HG02981 (cell line): ENCODE measurements around the gene ABAT.
A peak's percentile ranks its signal among the peaks of the same experiment; 100 is the strongest.
"Not testable (repeated sequence)": the region's sequence is repeated elsewhere in the genome, so short reads cannot be mapped to it uniquely, and the experiment has no call there.

Experiments used
- ATAC-seq: cut with Tn5 transposase; IDR thresholded peaks from one replicate; pipeline ENCODE4 v1.9.1; 2021; ENCODE audit warnings: mild to moderate bottlenecking, moderate library complexity; ENCODE audit not compliant: unreplicated experiment

The ABAT gene

GRCh38 chr16:8774208-8774607 lies 99.8 kb downstream of the ABAT start:
- no peak for ATAC-seq

GRCh38 chr16:8775359-8775758 lies 100.9 kb downstream of the ABAT start:
- no peak for ATAC-seq

GRCh38 chr16:8776129-8776584 lies 101.7 kb downstream of the ABAT start:
- no peak for ATAC-seq

- no peak for ATAC-seq
Measured at GRCh38 chr16:8777217-8777616, 102.8 kb downstream of the ABAT start.

GRCh38 chr16:8781797-8782196 lies 107.4 kb downstream of the ABAT start:
- ATAC-seq, result no peak

GRCh38 chr16:8782673-8783072 lies 108.3 kb downstream of the ABAT start:
- no peak for ATAC-seq

GRCh38 chr16:8785408-8785807 lies 111.0 kb downstream of the ABAT start:
- no peak for ATAC-seq

GRCh38 chr16:8786316-8786715 lies 111.9 kb downstream of the ABAT start:
- ATAC-seq, result not testable (repeated sequence)

GRCh38 chr16:8788578-8789172 lies 114.3 kb downstream of the ABAT start:
- ATAC-seq, result no peak

GRCh38 chr16:8795091-8795490 lies 120.7 kb downstream of the ABAT start:
- ATAC-seq, result no peak

- no peak for ATAC-seq
Measured at GRCh38 chr16:8795818-8796217, 121.4 kb downstream of the ABAT start.

- no peak for ATAC-seq
Measured at GRCh38 chr16:8796469-8797363, 122.3 kb downstream of the ABAT start.

GRCh38 chr16:8797364-8798173 lies 123.2 kb downstream of the ABAT start, which contains the start of the genes PMM2 and TMEM186:
Gene PMM2 (plus strand): TSS chr16:8797839. CDS start chr16:8797883, 44 bp downstream.
Gene TMEM186 (minus strand): TSS chr16:8797639. CDS start chr16:8797614, 25 bp downstream.
- ATAC-seq, result peak; percentile 94

- no peak for ATAC-seq
Measured at GRCh38 chr16:8798174-8798527, 123.7 kb downstream of the ABAT start.

- ATAC-seq, result no peak
Measured at GRCh38 chr16:8798535-8799157, 124.2 kb downstream of the ABAT start.

GRCh38 chr16:8801701-8802100 lies 127.3 kb downstream of the ABAT start:
- ATAC-seq, result no peak

GRCh38 chr16:8803733-8804132 lies 129.3 kb downstream of the ABAT start:
- not testable (repeated sequence) for ATAC-seq

- no peak for ATAC-seq
Measured at GRCh38 chr16:8804313-8804712, 129.9 kb downstream of the ABAT start.

- ATAC-seq, result no peak
Measured at GRCh38 chr16:8806272-8806983, 132.0 kb downstream of the ABAT start.

GRCh38 chr16:8807189-8807588 lies 132.8 kb downstream of the ABAT start:
- ATAC-seq, result no peak
